ENCODE results near the gene IL4I1. TPM values are rescaled to one million over a fixed set of nuclear protein-coding genes. Genes with fewer than 3 reads are reported as not detected.

Gene IL4I1
- total RNA-seq, 1 donor from 2014 or later, result 0.24 TPM

DNA sequence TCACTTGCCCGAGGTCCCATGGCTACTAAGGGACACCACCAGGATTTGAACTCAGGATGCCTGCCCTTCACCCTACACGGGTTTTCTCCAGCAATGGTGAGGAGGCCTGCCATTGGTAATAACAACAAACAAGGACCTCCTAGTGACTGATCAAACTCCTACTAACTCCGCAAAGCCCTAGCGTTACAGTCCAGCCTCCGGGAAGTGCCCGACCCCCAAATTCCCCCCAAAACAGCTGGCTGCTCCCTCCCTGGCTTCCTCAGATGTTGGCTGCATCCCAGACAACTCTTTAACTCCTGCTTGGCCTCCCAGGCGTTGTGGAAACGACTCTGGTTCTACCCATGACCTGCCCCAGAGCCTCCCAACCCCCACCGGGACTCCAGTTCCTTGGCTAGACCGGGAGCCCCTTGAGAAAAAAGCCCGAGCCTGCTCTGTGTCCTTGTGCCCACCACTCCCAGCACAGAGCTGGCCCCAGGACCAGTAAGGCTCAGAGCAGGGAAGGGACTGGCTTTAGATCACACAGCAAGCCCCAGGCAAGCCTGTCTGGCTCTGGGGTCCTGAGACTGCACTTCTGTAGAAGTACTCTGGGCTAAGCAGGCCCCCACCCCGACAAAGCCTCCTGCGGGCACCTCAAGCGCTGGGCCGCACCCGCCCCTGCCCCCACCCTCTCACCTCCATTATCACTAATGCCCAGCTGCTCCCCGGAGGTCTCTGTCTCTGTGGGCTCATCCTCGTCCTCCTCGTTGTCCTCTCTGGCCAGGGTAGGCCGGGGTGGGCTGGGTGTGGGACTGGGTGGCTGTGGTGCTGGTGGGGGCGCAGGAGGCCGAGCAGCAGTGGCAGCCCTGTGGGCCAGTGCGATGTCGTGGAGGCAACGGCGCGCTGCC is 24.2 kb downstream of the IL4I1 start:
- peaks cover 3% of the 10 kb centered on the region for H3K36me3 Mint-ChIP-seq (ENCODE audit: insufficient read depth)
- no peak for DNase-seq (ENCODE audit: low spot score, unreplicated experiment)
- peak overlapping the region; percentile 89 for H3K27ac Mint-ChIP-seq
- no peaks in the 10 kb centered on the region for H3K27me3 Mint-ChIP-seq
- H3K9me3 Mint-ChIP-seq (ENCODE audit: low read depth), result no peaks in the 10 kb centered on the region
- TF ChIP-seq, protein P1, sequence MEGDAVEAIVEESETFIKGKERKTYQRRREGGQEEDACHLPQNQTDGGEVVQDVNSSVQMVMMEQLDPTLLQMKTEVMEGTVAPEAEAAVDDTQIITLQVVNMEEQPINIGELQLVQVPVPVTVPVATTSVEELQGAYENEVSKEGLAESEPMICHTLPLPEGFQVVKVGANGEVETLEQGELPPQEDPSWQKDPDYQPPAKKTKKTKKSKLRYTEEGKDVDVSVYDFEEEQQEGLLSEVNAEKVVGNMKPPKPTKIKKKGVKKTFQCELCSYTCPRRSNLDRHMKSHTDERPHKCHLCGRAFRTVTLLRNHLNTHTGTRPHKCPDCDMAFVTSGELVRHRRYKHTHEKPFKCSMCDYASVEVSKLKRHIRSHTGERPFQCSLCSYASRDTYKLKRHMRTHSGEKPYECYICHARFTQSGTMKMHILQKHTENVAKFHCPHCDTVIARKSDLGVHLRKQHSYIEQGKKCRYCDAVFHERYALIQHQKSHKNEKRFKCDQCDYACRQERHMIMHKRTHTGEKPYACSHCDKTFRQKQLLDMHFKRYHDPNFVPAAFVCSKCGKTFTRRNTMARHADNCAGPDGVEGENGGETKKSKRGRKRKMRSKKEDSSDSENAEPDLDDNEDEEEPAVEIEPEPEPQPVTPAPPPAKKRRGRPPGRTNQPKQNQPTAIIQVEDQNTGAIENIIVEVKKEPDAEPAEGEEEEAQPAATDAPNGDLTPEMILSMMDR (IDR thresholded peaks at IDR 0.05; ENCODE audit: unreplicated experiment), result no peak
- peaks cover 11% of the 10 kb centered on the region for H3K4me1 Mint-ChIP-seq (ENCODE audit: low read depth)
- peak overlapping the region; percentile 37 for H3K4me3 Mint-ChIP-seq (ENCODE audit: low read depth)

DNA sequence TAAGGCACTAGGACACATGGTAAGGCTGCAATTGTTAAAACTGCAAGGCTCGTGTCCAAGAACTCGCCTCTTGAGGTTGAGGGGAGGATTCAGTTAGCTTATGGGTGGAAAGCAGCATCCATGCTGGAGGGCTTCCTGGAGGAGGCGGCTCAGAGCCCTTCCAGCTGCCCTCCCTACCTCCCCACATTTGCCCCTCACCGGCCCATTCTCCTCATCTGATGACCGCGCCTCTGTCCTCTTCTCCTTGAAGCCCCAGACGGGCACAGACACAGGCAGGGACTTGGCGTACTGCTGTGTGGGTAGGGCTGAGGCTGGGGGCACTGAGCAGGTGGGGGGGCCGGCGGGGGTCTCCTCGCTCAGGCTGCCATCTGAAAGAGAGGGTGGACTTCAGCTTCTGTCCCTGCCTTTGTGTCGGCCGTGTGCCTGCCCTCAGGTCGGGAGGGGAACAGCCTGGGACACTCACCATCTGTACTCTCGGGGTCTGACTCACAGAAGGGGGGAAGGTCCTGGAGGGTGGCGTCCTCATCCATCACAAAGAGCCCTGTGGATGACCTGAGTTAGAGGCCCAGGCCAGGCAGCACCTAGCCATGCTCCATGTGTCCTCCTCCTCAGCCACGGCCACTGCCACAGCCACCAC is 25.2 kb downstream of the IL4I1 start:
- TF ChIP-seq, protein P1 (IDR thresholded peaks at IDR 0.05; ENCODE audit: unreplicated experiment), result no peak
- Mint-ChIP-seq H3K27ac (peak overlapping the region; percentile 89), H3K36me3 (ENCODE audit: insufficient read depth) (peaks cover 5% of the 10 kb centered on the region), H3K4me1 (ENCODE audit: low read depth) (peaks cover 14% of the 10 kb centered on the region), H3K9me3 (ENCODE audit: low read depth) (no peaks in the 10 kb centered on the region), H3K4me3 (ENCODE audit: low read depth) (peak overlapping the region; percentile 37), H3K27me3 (no peaks in the 10 kb centered on the region)
- no peak for DNase-seq (ENCODE audit: low spot score, unreplicated experiment)

DNA sequence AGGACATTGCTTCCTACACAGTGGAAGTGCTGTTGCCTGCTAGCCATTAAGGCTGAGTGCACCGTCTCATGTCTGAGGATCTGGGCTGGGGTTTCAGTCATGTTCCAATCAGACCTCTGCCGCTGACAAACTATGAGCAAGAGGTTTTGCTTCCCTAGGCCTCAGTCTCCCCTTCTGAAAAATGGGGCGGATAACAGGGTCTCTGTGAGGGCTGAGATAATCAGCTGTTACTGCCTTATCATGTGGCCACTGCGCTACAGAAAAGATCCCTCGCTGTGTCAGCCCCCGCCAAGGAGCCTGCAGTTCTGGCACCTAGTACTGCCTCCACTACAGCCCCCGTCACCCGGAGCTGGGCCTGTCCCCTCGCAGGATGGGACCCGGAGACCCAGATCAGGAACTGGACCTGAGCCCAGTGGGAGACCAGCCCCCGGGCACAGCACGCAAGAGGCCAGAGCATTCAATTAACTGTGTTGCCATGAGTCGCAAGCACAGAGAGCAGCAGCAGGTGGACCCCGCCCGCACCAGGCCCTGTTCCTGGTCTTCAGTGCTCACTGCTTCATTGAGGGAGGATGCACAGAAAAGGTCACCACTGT is 26.3 kb downstream of the IL4I1 start:
- Mint-ChIP-seq H3K27ac (no peak overlapping the region), H3K36me3 (ENCODE audit: insufficient read depth) (peaks cover 6% of the 10 kb centered on the region), H3K4me1 (ENCODE audit: low read depth) (peaks cover 19% of the 10 kb centered on the region), H3K9me3 (ENCODE audit: low read depth) (no peaks in the 10 kb centered on the region), H3K27me3 (no peaks in the 10 kb centered on the region), H3K4me3 (ENCODE audit: low read depth) (no peak overlapping the region)
- TF ChIP-seq, protein P1 (IDR thresholded peaks at IDR 0.05; ENCODE audit: unreplicated experiment), result no peak
- DNase-seq (ENCODE audit: low spot score, unreplicated experiment), result no peak

DNA sequence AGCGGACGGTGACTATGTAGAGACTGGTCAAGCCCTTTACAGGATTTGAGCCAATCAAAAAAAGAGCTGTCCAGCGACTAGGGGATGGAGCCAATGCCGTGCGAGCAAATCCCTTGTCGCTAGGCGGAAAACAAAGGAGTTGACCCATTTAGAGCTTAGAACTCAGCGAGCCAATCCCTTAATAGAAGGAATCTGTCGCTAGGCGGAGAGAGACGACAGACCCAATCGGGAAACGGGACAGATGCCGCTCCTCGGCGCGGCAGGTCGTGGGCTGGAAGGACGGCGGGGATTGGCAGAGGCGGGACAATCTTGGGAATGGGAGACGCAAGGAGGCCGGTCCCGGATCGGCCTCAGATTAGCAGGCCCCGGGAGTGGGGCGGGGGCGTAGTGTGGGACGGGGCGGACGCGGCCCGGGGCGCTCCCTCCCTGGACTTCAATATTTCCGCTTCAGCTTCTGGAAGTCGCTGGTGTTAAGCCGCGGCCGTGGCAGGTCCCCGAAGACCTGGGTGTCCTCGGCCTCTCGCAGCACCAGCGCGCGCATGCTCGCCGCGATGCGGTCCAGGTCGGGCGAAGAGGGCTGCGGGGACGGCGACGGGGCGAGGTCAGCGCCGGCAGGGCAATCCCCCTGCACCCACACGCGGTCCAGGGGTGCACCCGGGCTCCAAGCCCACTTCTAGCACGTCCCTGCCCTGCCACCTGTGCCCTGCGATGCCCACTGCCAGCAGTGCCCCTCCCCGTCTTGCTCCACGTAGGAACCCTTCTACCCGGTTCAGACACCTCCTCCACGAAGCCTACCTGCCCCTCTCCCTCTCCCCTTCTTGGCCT is 27.0 kb downstream of the IL4I1 start:
- H3K36me3 Mint-ChIP-seq (ENCODE audit: insufficient read depth), result peaks cover 9% of the 10 kb centered on the region
- no peak overlapping the region for H3K4me3 Mint-ChIP-seq (ENCODE audit: low read depth)
- TF ChIP-seq, protein P1 (IDR thresholded peaks at IDR 0.05; ENCODE audit: unreplicated experiment), result no peak
- DNase-seq (ENCODE audit: low spot score, unreplicated experiment), result peak; percentile 92
- H3K27ac Mint-ChIP-seq, result no peak overlapping the region
- H3K27me3 Mint-ChIP-seq, result no peaks in the 10 kb centered on the region
- no peaks in the 10 kb centered on the region for H3K9me3 Mint-ChIP-seq (ENCODE audit: low read depth)
- peaks cover 18% of the 10 kb centered on the region for H3K4me1 Mint-ChIP-seq (ENCODE audit: low read depth)
